ENCODE measurements around the gene KCNJ12. TPM values are rescaled to one million over a fixed set of nuclear protein-coding genes. Genes with fewer than 3 reads are reported as not detected.
A peak's percentile ranks its signal among the peaks of the same experiment; 100 is the strongest.
"Not testable (repeated sequence)": the region's sequence is repeated elsewhere in the genome, so short reads cannot be mapped to it uniquely, and the experiment has no call there.

The KCNJ12 gene
- total RNA-seq, 2 donors from 2014 or later, result 0.82 to 2.2 TPM

- H3K27me3 ChIP-seq; intact Hi-C loops (cut with DNase I); H3K36me3 ChIP-seq; DNase-seq; H3K9me3 ChIP-seq; H3K27ac ChIP-seq; H3K4me1 ChIP-seq; H3K4me3 ChIP-seq; H3K9ac ChIP-seq (ENCODE audit: low read depth in 2 of 2, low read length in 2 of 2): not testable (repeated sequence)
Measured at GRCh38 chr17:21341279-21341678, 34.9 kb upstream of the KCNJ12 start.

- H3K9ac ChIP-seq (ENCODE audit: low read depth in 2 of 2, low read length in 2 of 2); DNase-seq; H3K36me3 ChIP-seq; H3K4me1 ChIP-seq; H3K27me3 ChIP-seq; H3K27ac ChIP-seq; H3K9me3 ChIP-seq; H3K4me3 ChIP-seq; intact Hi-C loops (cut with DNase I): not testable (repeated sequence)
Measured at GRCh38 chr17:21341925-21342540, 34.1 kb upstream of the KCNJ12 start.

GRCh38 chr17:21343061-21343949 is 32.9 kb upstream of the KCNJ12 start:
- H3K9me3 ChIP-seq; DNase-seq; intact Hi-C loops (cut with DNase I); H3K27ac ChIP-seq; H3K4me3 ChIP-seq; H3K9ac ChIP-seq (ENCODE audit: low read depth in 2 of 2, low read length in 2 of 2); H3K27me3 ChIP-seq; H3K4me1 ChIP-seq; H3K36me3 ChIP-seq: not testable (repeated sequence)

GRCh38 chr17:21344801-21345200 is 31.4 kb upstream of the KCNJ12 start:
- H3K4me1 ChIP-seq; DNase-seq; H3K27me3 ChIP-seq; intact Hi-C loops (cut with DNase I); H3K9ac ChIP-seq (ENCODE audit: low read depth in 2 of 2, low read length in 2 of 2); H3K4me3 ChIP-seq; H3K36me3 ChIP-seq; H3K9me3 ChIP-seq; H3K27ac ChIP-seq: not testable (repeated sequence)

- Histone ChIP-seq H3K27ac (no peak overlapping the region), H3K27me3 (no peaks in the 10 kb centered on the region), H3K4me3 (no peak overlapping the region), H3K9me3 (no peaks in the 10 kb centered on the region), H3K9ac (ENCODE audit: low read depth in 2 of 2, low read length in 2 of 2) (no peak overlapping the region), H3K36me3 (no peaks in the 10 kb centered on the region), H3K4me1 (no peaks in the 10 kb centered on the region)
- intact Hi-C loops (cut with DNase I), result no loop called here
- TF ChIP-seq CTCF (IDR thresholded peaks at IDR 0.05), result no peak
- no peak for DNase-seq
Measured at GRCh38 chr17:21345236-21345635, 30.9 kb upstream of the KCNJ12 start.

- H3K9ac ChIP-seq (ENCODE audit: low read depth in 2 of 2, low read length in 2 of 2); H3K27ac ChIP-seq; H3K4me1 ChIP-seq; H3K4me3 ChIP-seq; intact Hi-C loops (cut with DNase I); DNase-seq; H3K9me3 ChIP-seq; H3K27me3 ChIP-seq; H3K36me3 ChIP-seq: not testable (repeated sequence)
Measured at GRCh38 chr17:21346107-21346506, 30.1 kb upstream of the KCNJ12 start.

- H3K27me3 ChIP-seq; intact Hi-C loops (cut with DNase I); H3K27ac ChIP-seq: not testable (repeated sequence)
Measured at GRCh38 chr17:21346651-21347250, 29.4 kb upstream of the KCNJ12 start.

GRCh38 chr17:21347660-21348059 is 28.5 kb upstream of the KCNJ12 start:
- H3K9ac ChIP-seq (ENCODE audit: low read depth in 2 of 2, low read length in 2 of 2); H3K36me3 ChIP-seq; H3K9me3 ChIP-seq; H3K4me1 ChIP-seq; DNase-seq; intact Hi-C loops (cut with DNase I); H3K27me3 ChIP-seq; H3K4me3 ChIP-seq; H3K27ac ChIP-seq: not testable (repeated sequence)

More at GRCh38 chr17:21346651-21347250, 29.4 kb upstream of the KCNJ12 start:
- not testable (repeated sequence) for H3K36me3 ChIP-seq; H3K9ac ChIP-seq (ENCODE audit: low read depth in 2 of 2, low read length in 2 of 2); H3K9me3 ChIP-seq; H3K4me1 ChIP-seq; H3K4me3 ChIP-seq
- DNase-seq, result peak; percentile 78

GRCh38 chr17:21348081-21348925 is 27.9 kb upstream of the KCNJ12 start:
- DNase-seq; intact Hi-C loops (cut with DNase I); H3K4me1 ChIP-seq; H3K9me3 ChIP-seq; H3K9ac ChIP-seq (ENCODE audit: low read depth in 2 of 2, low read length in 2 of 2); H3K27ac ChIP-seq; H3K4me3 ChIP-seq; H3K36me3 ChIP-seq; H3K27me3 ChIP-seq: not testable (repeated sequence)

- H3K9me3 ChIP-seq; intact Hi-C loops (cut with DNase I); H3K27ac ChIP-seq; H3K9ac ChIP-seq (ENCODE audit: low read depth in 2 of 2, low read length in 2 of 2); H3K4me3 ChIP-seq; H3K27me3 ChIP-seq; DNase-seq; H3K4me1 ChIP-seq; H3K36me3 ChIP-seq: not testable (repeated sequence)
Measured at GRCh38 chr17:21348926-21349261, 27.3 kb upstream of the KCNJ12 start.

- DNase-seq; H3K27ac ChIP-seq; H3K9me3 ChIP-seq; H3K36me3 ChIP-seq; intact Hi-C loops (cut with DNase I); H3K9ac ChIP-seq (ENCODE audit: low read depth in 2 of 2, low read length in 2 of 2); H3K4me3 ChIP-seq; H3K4me1 ChIP-seq; H3K27me3 ChIP-seq: not testable (repeated sequence)
Measured at GRCh38 chr17:21349358-21350050, 26.7 kb upstream of the KCNJ12 start.

Data from colonic mucosa (tissue), 4 donors.